SKM-1 (cell line): ENCODE measurements around the gene PIKFYVE.
"Not testable (repeated sequence)": the region's sequence is repeated elsewhere in the genome, so short reads cannot be mapped to it uniquely, and the experiment has no call there.

ENCODE experiments used
- DNase-seq: peaks from one replicate; lab custom pipeline; 2025; ENCODE audit not compliant: unreplicated experiment; lab: John Stamatoyannopoulos, UW

The PIKFYVE gene

DNA sequence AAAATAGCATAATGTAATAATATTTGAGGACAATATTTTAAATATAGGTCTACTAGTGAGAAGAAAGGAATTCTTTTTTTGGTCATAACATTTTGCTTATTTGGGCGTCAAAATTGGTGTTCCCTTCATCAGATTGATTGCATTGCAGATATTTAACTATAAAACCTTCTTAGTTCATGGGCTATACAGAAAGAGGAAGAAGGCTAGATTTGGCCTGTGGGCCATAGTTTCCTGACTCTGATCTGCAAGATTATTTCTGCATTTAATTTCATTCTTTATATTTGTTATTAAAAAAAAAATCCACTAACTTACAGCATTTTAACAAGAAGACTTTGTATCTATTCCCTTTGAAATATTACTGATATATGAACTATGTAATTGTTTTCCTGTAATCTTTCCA, 31.9 kb downstream of the PIKFYVE start:
- DNase-seq = no peak

DNA sequence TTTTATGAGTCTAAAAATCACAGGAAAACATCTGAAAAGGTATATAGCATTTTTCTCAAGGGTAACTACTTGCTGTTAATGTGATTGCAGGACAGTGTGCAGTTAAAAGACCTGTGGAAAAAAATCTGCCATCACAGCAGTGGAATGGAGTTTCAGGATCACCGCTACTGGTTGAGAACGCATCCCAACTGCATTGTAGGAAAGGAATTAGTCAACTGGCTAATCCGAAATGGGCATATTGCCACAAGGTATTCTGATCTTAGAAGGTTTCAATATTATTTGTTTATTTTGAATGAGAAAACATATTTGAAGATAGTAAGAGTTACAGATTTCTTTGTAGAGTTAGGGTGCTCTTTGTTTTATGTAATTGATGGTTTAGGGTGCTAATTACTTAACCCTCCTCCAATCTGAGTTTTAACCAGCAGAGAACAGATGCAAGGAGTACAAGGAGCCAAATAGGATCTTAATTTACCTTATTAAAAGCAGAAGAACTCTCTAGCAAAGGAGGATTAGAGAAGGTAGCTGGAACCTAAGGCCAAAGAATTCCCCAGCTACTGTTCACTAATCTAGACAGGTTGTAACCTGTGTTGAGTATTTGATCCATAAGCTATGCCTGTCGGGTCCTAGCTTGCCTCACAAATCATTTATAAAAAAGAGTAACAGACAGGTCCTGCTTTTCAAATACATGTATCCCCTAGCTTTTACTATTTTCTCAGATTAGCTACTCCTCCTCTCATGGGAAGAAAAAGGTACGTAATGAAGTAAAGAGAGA, 35.0 kb downstream of the PIKFYVE start:
- no peak for DNase-seq

DNA sequence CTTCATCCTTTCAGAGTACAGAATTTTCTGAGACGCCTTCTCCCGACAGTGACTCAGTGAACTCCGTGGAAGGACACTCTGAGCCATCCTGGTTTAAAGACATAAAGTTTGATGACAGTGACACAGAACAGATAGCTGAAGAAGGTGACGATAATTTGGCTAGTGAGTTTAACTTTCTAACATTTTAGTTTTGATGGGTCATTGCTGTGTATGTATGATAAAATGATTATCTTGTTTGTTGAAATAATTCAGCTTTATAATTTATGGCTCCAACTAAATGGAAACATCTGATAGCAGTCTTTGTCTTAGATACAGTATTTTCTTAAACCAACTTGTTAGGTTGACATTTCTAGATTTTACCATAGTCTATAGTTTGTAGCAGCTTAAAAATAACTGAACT, 38.1 kb downstream of the PIKFYVE start:
- no peak for DNase-seq

DNA sequence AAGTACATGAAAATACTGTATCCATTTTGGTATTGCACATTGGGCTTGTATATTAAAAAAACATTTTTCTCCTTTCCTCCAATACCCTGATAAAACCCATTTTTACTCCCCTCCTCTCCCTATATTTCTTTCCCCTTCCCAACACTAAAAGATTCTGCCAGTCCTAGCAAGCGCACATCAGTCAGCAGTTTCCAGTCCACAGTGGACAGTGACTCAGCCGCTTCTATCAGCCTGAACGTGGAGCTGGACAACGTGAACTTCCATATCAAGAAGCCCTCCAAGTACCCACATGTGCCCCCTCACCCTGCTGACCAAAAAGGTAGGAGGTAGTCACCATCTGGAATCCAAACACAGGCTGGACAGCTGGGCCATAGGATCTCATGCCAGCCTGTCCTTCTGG, 38.6 kb downstream of the PIKFYVE start:
- no peak for DNase-seq

DNA sequence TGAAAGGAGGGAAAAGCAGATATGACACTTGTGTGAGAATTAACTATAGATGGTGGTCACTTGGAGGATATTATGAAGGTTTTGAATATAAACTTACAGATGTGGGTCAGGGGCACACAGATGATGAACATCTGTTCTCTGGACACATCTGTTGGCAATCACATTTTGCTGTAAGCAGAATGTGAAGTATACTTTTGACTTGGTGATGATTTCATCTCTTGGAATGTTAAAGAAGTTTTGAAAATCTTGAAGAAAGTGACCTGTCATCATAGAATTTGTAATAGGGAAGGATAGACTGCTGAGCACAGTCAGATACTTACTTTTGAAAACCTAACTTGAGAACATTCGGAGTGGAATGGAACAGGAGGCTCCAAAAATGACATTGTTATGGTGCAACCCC, 40.2 kb downstream of the PIKFYVE start:
- no peak for DNase-seq

DNA sequence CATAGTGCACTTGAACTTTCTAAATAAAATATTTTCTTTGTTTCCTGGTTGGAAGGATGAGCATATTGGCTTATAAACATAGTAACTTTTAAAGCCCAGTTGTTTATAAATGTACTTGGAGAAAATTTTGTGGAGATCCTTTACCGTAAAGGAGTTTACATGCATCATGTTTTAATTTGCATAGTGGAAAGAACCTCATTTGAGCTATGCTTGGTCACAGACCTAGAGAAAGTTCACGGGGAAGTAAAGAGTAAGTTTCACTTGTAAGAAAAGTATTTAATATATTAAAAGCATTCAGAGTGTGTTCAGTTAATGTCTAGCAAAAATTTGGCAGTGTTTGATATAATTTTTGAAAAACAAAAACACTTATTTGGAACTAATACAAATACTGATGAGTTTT, 45.3 kb downstream of the PIKFYVE start:
- no peak for DNase-seq

DNA sequence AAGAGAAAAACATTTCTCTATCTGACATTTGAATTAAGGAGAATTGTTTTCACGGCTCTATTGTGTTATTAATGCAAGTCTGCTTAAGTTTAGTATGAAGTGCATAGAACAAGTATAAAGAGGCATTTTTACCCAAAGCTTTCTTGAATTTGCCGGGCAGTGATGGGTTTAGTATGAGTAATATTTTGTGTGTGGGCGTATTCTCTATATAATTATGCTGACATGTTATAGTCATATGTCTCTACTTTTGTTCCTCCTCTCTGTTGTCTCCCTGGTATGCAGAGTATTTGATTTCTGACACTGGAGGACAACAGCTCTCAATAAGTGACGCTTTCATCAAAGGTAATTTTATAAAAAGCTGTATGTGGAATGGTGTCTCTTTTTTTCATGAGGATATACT, 45.9 kb downstream of the PIKFYVE start:
- DNase-seq = no peak

DNA sequence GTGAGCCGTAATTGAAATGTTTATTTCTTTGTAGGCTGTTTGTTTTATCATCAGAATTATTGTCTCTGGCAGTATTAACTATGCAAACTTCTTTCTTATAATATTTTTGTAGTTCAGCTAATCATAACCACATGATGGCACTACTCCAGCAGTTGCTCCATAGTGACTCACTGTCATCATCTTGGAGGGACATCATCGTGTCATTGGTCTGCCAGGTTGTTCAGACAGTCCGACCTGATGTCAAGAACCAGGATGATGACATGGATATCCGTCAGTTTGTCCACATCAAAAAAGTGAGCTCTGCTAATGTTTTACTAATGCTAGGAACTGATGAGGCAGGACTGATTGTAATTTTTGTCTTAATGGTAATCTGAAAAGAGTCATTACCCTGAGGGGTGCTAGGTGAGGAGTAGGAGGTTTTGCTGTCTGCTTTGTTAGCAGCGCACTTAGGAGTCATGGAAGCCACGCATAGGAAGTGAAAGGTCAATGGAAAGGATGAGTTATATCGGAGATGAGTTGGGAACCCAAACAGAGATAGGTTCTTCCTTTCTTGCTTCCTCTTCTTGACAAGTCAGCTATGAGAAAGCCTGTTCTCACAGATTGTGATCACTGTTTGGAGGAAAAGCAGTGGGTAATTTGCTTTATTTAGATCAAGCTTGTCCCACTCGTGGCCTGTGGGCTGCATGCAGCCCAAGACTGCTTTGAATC, 49.2 kb downstream of the PIKFYVE start:
- no peak for DNase-seq

DNA sequence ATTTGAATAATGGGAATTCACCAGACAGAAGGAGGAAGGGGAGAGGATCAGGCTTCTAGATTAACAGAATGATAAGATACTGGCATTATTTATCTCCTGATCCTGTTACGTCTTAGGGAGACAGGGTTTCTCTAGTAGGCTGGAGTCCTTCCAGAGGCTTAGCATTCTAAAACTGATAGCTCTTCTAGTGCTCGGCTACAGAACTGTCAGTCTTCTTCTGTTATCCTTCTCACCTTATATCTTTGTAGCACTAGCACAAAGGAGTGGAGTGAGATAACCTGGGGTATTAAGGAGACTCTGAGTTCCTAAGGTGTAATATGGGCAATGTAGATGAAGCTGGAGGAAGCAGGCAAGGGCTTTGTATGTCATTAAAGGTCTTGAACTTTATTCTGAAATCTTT, 52.1 kb downstream of the PIKFYVE start:
- DNase-seq = no peak

DNA sequence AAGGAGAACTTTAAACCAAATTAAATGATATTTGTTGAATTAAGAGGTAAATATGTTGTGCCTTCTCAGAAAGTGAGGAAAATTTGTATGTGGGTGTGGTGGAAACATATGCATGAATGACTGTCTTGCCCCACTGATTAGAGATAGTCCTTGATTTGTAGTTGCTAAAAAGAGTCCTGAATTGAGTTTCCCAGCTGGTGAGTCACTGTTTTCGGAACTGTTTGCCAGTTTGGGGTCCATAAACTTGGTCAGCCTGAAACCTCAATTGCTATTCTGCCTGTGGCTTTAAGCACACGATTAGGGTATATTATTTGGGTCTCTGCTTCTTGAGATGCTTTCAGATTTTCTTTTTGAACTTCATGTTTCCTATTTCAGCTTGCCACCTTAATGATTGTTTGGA, 53.3 kb downstream of the PIKFYVE start:
- DNase-seq = no peak

DNA sequence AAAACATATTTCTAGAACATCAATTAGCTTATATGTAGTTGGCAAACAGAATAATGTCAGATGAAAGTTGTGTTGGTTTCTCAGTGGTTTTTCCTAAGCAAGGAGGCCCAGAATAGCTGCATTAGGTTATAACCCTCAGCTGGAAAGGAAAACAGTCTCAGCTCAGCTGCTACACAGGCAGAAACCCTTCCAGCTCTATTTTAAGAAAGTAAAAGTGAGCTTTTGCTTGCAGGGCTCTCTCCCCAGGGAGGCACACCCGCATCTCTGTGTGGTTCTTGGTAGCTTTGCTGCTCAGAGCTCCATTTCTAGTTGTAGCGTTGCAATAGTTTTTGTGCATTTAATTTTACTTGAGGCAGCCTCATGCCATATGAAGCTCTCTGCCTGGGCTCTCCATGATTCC, 54.6 kb downstream of the PIKFYVE start:
- no peak for DNase-seq

DNA sequence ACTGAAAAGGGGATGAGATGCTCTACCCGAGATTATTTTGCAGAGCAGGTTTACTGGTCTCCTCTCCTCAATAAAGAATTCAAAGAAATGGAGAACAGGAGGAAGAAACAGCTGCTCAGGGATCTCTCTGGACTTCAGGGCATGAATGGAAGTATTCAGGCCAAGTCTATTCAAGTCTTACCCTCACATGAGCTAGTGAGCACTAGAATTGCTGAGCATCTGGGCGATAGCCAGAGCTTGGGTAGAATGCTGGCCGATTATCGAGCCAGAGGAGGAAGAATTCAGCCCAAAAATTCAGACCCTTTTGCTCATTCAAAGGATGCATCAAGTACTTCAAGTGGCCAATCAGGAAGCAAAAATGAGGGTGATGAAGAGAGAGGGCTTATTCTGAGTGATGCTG, 60.0 kb downstream of the PIKFYVE start:
- DNase-seq = no peak

DNA sequence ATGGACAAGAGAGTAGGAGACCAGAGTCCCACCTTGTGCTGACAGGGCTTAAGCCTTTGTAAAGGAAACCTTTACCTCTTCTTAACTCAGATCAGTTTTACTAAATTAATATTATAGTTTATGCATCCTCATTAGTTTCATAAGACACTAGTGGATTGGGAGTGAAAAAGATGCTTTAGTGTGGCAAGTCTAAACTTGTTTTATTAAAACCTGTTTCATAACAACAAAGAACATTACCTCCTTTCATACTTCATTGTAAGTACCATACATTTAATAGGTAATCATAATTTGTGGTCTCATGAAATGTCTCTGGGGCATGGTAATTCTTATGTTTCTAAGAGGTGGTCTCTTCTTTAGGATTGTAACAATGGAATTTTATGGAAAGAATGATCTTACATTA, 63.4 kb downstream of the PIKFYVE start:
- DNase-seq = no peak

DNA sequence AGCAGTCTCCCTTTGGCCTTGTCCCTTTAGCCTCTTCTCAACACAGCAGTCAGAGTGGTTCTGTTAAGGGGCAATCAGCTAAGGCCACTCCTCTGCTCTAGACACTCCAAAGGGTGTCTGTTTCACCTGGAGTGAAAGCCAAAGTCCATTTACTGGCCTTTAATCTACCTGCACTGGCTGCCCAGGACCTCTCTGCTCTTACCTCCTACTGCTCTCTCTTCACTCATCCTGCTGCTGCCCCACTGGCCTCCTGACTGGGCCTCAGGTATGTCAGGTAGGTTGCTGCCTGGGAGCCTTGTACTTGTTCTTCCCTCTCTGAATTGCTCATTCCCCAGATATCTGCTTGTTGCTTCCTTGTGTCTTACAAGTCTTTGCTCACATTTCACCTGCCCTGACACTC, 68.2 kb downstream of the PIKFYVE start:
- DNase-seq = no peak

DNA sequence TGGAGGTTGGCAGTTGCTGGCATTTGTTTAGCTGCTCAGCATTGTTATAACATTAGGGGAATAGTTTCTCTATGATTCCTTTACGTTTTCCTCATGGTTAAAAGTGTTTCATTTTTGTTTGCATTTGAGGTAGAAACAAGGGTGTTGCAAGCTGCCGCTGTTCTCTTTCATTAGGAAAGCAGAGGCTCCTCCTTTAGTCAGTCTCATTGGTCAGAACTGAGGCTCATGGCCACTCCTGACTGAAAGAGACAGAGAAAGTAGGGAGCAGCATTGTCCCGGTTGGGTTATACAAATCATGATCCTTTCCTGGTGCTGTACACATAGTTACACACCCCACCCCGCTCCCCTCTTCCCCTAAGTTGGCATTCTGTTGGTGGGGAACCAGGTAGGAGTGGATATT, 80.7 kb downstream of the PIKFYVE start:
- DNase-seq = no peak

DNA sequence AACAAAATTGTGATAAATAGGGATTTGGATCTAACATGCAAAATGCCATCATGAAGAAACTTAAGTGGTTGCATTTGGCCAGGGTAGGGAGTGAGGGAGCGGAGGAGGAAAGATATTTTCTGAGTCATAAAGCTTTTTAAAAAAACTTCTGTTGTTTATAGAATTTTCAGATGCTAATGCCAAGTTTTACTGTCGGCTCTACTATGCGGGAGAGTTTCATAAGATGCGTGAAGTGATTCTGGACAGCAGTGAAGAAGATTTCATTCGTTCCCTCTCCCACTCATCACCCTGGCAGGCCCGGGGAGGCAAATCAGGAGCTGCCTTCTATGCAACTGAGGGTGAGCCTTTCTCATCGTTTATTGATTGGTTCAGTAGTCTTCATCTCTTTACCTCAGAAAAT, 84.6 kb downstream of the PIKFYVE start:
- no peak for DNase-seq

DNA sequence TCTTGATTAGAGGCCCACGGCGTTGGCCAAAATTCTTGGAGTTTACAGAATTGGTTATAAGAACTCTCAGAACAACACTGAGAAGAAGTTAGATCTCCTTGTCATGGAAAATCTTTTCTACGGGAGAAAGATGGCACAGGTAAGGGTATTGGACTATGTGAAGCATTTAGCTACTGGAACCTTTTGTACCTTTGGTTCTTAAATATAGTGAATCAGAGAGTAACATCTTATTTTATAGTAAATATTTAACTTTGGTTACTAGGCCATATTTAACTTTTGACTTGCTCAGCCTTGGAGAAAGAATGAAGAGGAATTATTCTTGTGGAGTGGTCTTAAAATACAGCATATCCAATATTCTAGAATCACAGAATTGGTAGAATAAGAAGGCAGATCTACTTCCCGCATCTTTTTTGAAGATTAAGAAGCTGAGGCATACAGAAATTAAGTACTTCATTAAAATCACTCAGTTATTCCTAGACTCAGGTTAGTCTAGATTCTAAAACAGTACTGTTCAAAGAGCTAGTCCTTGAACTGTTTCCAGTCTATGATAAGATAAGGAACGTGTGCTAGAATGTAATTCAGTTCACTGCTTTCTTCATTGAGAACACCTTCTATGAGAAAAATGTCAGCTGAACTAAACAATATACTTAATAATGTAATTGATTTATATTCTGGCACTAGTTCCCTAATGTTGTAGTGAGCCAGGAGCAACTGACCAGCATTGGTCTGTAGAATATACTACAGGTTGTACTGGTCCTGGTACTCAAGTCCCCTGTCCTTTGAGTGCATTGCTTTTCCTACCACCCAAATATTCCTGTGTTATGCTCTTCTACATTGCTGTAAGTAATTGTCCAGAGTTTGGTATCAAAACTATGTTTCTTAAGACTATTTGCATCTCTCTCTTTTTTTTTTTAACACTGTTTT, 86.9 kb downstream of the PIKFYVE start:
- no peak for DNase-seq

DNA sequence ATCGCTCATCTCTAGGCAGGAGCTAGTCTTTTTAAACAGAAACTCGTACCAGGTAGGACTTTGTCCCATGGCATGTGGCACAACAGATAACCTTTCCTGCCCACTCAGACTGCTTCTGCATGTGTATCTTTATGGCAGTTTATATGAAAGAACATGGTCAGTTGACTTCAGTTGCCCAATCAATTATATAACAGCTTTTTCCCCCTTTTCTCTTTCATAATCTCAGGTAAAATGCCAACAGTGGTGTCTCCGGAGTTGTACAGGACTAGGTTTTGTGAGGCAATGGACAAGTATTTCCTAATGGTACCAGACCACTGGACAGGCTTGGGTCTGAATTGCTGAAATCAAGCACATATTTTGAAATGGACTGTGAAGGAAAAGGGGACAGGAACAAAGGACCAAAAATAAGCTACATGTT, 88.9 kb downstream of the PIKFYVE start:
- no peak for DNase-seq

DNA sequence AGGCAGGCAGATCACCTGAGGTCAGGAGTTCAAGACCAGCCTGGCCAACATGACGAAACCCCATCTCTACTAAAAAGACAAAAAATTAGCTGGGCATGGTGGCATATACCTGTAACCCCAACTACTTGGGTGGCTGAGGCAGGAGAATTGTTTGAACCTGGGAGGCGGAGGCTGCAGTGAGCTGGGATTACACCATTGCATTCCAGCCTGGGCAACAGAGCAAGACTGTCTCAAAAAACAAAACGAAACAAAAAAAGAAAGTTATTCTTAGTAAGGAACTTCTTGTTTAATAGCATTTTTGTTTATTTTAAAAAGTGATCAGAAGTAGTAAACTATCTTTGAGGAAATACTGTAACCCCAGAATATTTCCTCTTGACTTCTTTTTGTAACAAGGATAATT, 90.4 kb downstream of the PIKFYVE start:
- DNase-seq = not testable (repeated sequence)

DNA sequence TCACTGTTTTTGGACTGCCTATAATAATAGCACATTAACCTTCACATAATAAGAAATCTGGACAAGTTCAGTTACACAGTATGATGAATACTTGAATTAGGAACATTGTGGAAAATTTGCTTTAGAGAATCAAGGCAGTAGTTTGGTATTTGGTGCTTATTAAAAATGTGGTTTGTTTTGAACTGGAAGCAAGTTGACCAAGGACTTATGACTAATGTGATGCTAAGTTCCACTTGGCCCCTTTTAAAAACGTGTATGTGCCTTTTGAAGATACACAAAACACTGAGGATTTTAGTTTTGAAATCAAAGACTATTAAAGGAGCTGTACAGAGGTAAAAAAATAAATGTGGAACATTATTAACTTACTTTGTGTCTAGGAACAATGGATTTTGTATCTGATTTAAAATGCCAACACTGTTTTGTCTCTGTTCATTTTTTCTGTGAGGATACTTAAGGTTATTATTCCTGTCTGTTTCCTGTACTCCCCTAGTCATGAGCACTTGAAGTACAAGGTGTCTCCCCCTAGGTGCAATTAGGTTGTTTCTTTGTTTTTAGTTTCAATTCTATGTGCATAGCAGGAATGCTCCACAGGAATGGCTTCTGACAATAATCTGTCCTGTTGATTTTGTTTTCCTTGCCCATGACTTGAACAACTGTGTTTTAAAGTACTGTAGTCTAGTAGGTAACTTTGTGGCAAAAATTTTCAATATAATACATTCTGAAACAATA, 91.0 kb downstream of the PIKFYVE start:
- no peak for DNase-seq
